GM15510 (cell line): ENCODE results near the gene UNC5C.

Experiments
- POLR2A ChIP-seq: IDR thresholded peaks from 3 replicates; pipeline ENCODE4 v1.6.1; 2011; ENCODE audit warnings: borderline replicate concordance; ENCODE audit not compliant: insufficient read length; ENCODE audit errors: extremely low read depth

Gene UNC5C

DNA sequence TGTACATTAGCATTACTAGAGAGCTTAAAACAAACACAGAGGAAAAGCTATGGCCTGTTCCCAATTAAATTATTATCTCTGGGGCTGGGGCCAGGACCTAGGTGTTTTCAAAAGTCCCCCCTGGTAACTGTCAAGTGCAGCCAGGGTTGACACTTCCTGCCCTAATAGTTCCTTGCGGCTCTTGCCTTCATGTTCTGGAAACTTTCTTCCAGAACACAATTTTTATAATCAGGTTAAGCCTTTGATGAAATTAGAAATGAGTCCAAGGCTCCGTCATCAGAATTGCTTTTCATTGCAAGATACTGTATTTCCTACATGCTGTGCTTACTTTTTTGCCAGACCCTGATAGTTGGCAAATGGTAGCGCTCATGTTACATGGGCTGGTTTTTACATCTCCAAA is 229.6 kb downstream of the UNC5C start:
- no peak for TF ChIP-seq POLR2A

DNA sequence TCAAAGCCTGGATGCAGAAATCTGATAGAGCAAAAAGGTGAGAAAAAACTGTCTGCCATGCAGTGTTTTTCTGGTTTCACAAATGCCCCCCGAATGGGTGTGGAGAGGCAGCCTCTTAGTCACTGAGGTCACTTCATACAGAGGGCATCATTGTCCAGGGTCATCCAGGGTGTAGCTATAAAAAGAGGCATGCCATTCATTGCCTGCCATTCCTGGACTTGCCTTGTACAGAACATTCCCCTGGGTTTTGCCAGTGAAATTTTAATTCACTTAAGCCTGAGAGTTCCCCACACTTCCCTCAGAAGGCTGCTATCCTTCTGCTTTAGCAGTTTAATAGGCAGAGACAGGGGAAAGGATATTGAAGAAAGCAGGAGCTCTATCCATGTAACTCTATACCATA is 230.3 kb downstream of the UNC5C start:
- TF ChIP-seq POLR2A, result no peak

DNA sequence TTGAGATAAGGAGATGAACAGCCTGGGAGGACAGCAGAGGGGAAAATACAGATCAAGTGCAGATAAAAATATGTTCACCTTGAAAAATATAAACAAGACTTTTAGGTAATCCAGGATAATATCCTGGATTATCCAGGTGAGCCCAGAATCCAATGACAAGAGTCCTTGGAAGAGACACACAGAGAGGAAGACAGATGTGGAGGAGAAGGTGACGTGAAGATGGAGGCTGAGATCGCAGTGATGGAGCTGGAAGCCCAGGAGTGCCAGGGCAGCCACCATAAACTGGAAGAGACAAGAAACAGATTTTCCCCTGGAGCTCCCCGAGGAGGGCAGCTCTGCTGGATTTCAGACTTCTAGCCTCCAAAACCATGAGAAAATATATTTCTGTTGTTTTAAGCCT is 230.7 kb downstream of the UNC5C start:
- TF ChIP-seq POLR2A, result no peak

DNA sequence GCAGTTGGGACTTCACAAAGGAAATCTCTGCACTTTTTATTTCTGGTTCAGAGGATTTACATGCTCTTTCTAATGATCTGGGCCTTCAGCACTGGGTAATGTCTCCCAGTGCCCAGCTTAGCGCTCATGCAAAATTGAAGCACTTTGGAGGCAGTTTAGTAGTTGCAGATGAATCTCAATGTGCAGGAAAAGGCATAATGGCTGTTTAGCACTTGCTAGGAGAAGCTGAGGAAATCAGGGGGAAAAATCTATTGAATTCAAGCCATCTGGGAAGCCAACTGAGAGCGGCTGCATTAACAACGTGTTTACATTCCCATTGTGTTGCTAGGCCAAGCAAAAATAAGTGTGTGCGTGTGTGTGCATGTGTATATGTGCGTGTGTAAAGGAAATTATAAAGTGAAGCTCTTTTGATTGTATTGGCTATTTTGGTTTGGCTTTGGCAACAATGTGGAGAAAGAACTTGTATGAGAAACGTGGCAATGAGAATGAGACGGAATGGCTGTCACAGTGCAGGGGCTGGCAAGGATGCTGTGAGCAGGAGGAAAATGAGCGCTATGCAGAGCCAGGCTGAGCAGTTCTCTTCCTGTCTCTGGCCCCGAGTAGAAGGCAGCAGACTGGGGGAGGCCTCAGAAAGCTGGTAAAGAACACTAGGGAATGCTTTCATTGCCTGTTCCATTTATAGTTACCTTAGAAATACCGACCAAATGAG is 231.5 kb downstream of the UNC5C start:
- no peak for TF ChIP-seq POLR2A

DNA sequence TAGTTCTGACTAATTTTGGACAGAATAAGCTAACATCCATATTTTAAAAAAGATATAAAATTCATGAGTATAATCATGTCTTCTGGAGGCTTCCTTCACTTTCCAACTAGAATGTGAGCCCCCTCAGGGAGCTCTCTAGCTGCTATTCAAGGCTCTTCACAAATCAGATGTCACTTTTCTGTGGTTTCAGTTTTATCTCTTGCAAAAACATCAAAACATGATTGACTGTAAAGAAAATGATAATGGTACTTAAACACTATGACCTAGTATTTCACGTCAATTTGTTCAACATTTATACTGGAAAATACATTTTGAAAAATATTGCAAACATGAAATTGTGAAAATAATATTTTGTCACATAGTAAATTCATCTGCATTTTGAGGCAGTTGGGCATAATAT is 234.2 kb downstream of the UNC5C start:
- TF ChIP-seq POLR2A, result no peak

DNA sequence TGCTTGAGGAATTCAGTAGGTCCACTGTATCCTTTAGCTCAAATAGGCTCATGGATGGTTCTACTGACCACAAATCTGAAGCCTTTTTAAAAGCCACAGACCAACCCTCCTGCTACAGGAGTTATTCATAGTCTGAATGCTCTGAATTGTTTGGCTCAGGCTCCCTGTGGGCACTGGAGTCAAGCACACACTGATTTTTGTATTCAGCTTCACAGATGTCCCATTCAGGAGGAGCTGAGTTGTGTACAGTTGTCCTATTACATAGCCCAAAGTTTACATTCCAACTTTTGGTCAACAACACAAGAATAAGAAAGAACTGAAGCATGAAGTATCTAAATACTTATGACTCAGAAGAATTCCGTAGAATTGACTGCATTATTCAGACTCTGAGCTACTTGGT is 243.9 kb downstream of the UNC5C start:
- no peak for TF ChIP-seq POLR2A

DNA sequence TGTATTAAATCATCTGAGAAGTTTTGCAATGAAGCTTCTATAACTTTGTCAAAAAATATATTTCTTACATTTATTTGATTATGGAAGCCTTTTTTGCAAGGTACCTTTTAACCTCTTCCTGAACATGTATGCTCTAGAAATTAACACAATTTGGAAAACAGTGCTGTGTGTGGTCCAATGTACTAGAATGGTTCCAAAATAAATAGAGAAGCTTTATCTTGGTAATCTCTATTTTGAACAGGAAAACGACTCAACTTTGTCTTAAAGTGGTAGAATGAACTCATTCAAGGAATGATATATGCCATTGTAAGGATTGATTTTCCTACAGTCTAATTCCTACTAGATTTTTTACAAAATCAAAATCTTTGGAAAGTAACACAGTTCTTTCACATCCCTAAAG is 248.5 kb downstream of the UNC5C start:
- TF ChIP-seq POLR2A, result no peak

DNA sequence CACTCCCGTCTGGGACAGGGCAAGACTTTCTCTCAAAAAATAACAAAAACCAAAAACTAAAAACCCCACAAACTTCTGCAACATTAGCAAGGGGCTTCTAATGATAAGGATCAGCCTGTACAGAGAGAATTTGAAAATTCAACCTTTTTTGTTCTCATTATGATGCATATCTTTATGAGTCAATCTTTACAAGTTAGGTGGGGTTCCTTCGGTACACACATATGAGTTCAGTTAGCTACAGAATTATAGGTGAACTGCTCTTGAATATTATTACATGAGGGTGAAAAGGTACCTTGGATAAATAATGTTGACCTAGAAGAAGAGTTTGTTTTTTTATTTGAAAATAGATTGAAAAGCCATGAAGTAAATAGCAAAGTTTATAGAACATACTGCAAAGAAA is 252.7 kb downstream of the UNC5C start:
- TF ChIP-seq POLR2A, result no peak

DNA sequence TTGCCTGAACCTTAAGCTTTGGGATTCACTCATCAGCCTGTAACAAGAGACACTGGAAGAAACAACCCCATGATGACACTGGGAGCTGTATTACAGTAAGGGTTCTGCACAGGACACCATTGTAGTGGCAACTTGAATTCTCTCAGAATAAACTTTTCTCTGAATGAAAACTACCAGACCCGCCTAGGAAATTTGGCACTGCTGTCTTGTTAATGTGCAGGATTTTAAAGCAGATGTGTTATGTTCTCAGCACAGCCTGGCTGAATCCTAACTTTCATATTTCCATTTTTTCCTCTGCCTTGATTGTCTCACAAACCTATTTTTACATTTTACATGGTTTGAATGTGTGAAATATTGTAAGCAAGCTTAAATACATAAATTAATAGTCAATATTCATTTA is 253.6 kb downstream of the UNC5C start:
- no peak for TF ChIP-seq POLR2A

DNA sequence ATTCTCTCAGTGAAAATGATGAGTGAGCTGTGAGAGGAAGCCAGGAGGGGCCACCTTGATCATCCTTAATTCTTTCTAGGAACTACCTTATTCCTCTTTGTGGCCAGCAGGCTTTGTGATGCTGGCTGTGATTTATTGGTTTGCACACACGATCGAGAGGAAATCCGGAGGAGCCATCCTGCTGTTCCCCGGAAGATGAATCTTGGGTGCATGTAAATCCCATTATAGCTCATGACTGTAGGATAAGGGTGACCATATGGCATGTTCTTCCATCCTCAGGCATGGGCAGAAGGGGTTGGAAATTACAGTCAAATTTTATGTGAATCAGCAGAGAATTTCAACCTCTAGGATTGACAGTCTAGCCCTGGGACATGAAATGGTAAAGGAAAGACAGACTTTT is 254.5 kb downstream of the UNC5C start:
- no peak for TF ChIP-seq POLR2A

DNA sequence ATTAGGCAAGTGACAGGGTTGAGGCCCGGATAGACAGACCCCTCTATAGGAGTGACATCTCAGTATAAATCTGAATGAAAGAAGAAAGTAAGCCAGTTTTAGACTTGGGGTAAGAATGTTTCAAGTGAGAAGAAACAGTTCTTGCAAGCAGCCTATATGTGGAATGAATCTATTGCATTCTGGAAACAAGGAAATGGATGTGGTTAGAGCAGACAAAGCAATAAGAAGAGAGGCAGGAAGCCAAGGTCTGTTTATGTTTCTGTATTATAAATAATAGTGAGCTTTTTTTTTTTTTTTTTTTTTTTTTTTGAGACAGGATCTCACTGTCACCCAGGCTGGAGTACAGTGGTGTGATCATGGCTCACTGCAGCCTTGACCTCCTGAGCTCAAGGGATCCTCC is 255.8 kb downstream of the UNC5C start:
- no peak for TF ChIP-seq POLR2A

DNA sequence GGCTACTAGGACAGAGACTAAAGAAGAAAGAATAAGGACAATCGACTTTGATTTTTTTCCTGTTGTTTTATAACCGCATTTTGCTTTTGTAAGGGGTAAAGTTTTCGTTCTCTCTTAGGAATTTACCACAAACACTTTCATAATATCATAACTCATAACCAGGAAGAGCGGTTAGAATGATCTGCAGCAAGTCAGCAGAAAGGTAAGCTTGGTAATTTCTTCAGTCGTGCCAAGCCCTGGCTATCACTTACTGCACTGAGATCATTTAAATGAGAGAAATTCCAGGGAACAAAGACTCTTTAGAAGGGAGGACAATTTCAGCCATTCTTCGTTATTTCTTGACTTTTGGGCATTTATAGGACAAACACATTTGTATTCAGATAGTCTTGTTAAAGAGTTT is 258.1 kb downstream of the UNC5C start:
- TF ChIP-seq POLR2A, result no peak

DNA sequence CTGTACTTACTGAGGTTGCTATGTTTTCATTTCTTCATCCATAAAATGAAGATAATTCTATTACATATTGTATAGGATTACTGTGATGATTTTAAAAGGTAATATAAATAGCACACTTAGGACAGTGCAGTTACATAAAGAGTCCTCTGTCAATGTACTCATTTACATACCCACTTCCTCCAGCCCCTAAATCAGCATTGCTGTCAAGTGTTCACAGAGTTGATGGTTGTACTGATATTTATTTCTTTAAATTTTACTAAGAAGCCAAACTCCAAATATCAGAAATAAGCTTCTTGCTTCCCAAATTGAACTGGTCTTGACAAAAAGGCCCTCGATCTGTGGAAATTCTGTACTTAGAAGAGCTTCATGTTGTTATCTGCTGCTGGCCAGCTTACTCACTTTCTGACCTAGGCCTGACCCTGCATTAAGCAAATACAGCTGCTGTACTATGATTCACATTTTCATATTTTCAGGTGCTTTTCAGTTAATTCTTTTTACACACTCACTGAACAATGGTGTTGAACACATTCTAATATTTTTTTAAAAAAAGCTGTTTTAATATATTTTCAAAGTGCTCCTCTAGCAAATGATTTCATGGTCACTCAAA is 259.6 kb downstream of the UNC5C start:
- no peak for TF ChIP-seq POLR2A

DNA sequence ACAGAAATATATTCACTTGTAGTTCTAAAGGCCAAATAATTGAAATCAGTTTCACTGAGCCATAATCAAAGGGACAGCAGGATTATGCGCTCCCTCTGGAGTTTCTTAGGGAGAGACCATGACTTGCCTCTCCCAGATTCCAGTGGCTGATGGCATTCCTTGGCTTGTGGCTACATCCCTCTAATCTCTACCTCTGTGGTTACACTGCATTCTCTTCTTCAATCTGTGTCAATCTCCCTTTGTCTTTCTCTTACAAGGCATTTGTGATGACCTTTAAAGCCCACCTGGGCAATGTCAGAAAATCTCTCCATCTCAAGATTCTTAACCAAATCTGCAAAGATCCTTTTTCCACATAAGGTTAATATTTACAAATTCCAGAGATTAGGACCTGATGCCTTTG is 260.2 kb downstream of the UNC5C start:
- no peak for TF ChIP-seq POLR2A

DNA sequence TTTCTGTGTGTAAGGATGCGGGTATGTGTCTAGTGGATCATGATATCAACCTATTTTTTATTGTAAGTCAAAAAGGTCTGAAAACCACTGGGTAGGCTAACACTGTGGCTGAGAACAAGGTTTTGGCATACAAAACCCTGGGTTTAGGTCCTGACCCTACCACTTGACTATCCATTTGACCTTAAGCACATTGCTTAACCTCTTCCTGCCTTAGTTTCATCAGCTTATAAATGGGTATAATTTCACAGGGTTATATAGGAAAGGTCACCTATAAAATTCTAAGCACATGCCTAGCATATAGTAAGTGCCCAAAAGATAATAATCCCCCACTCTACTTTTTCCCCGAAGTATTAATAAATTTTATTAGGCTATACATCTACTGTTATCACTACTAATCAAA is 263.0 kb downstream of the UNC5C start:
- no peak for TF ChIP-seq POLR2A

DNA sequence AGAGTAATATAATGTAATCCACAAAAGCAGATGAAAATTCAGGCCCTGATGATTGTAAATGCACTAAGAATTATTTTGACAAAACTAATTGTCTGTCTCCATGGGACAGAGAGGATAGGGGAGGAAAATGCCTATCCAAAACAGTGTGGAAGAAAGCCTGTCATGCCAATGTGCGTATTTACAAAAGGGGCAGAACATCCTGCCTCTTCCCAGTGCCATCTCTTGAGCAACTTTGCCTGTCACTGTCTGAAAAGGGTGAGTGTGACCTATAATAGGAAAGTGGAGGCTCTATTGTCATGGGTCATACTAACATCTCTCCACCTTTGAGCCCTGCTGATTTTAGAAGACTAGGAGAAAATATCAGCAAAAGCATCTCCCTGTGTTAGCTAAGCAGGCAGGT is 264.1 kb downstream of the UNC5C start:
- no peak for TF ChIP-seq POLR2A

DNA sequence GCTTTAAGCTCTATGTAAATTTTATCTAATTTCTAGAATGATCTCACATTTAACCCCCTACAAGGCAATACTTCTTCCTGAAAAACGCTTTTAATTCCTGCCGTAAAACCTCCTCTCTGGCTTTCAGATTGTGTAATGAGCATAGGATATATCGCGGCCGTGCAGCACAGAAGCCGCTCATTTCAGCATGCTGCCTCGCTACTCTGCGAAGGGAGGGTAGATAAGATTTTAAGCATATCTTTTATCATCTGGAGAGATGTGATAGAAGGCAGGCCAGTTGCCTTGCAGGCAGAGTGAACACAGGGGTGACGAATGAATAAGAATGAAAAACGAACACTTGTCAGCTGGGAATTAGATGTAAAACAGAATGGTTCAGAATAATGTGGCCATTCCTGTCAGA is 265.5 kb downstream of the UNC5C start:
- no peak for TF ChIP-seq POLR2A

DNA sequence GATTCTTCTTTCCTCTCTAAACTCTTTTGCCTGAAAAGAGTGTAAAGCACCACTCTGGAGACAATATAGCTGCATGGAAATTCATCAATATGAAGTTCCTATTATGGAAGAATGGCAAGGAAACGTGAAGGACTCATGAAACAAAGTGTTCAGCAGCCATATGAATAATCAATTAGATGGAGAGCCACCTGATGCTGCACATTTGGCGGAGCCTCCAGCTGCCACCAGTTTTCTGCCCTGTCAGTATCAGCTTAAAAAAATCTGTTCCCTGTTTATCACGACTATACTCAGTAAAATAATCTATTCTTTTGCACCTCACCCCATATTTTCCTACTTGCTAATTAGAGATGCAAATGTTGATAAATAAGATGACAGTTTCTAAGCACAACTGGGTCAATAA is 276.0 kb downstream of the UNC5C start:
- no peak for TF ChIP-seq POLR2A

DNA sequence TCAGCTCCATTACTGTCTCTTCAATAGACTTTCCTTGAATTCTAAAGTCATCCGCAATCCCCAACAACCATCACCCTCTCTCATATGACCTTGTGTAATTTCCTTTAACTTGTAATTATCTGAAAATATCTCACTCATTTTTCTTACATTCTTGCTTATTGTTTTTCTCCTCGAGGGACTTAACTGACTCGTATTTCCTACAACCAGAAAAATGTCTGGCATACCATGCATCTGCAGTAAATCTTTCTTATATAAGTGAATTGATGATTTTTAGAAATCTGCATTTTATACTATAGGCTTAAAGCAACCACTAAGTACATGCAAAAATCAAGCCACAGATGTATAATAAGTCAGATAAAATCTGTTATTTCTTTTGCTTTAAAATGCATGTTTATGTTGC is 276.7 kb downstream of the UNC5C start:
- no peak for TF ChIP-seq POLR2A
